GM19452 (cell line): ENCODE measurements around the gene MSRB2.
A peak's percentile ranks its signal among the peaks of the same experiment; 100 is the strongest.
"Not testable (repeated sequence)": the region's sequence is repeated elsewhere in the genome, so short reads cannot be mapped to it uniquely, and the experiment has no call there.

Source experiments
- ATAC-seq: cut with Tn5 transposase; IDR thresholded peaks from one replicate; pipeline ENCODE4 v1.9.1; 2021; ENCODE audit not compliant: unreplicated experiment

MSRB2 gene

GRCh38 chr10:23070092-23070912, 25.1 kb upstream of the MSRB2 start:
- peak; percentile 27 for ATAC-seq

DNA sequence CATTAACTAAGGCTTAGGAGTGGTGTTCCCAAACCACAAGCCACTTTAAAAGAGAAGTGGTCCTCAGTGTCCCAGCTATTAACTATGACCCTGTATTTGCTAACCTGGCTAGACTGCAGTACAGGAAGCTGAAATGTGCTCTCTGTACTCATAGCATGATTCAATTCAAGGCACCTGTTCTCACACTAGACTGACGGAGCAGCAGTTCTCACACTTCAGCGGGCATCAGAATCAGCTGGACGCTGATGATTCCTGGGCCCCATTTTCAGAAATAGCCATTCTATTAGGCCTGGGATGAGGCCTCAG, 24.5 kb upstream of the MSRB2 start:
- peak; percentile 63 for ATAC-seq

- not testable (repeated sequence) for ATAC-seq
These were observed 22.8 kb upstream of the MSRB2 start for GRCh38 chr10:23072593-23072992.

- ATAC-seq, result no peak
These were observed 21.9 kb upstream of the MSRB2 start for GRCh38 chr10:23073527-23073926.

- ATAC-seq, result no peak
These were observed 19.7 kb upstream of the MSRB2 start for GRCh38 chr10:23075672-23076071.

- no peak for ATAC-seq
These were observed 17.3 kb upstream of the MSRB2 start for GRCh38 chr10:23078114-23078513.

DNA sequence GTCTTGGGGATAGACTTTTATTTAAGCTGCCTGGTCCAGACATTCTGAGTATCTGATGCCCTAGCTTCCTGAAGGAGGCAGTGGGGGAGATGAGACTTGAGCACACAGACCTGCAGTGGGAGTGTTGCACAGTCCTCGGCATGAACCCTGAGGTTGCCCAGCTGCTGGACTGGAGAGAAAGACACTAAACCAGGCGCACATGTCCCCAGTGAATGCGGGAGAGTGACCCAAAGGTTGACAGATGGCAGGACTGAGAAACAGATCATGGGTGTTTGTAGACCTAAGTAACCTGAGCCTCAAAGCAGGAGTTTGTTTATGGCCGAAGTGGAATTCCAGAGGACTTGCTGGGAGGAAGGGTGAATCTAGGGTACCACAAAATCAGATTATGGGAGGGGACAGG, 15.7 kb upstream of the MSRB2 start:
- no peak for ATAC-seq

DNA sequence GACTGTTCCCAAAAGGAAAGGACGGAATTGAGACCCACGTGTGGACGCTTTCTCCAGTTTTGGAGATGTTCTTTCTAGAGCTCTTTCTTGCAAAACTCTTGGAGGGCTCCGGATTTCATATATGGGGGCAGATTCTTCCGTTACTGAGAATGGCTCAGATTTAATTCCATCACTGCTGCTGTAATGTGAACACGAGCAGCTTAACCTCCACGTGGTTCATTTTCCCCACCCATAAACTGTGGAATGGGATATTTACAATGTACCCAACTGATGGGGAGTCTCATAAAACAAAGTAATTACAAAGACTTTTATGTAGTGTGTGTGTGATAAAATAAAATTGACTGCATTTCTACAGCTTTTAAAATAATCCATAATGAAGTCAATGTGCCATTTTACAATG, 15.1 kb upstream of the MSRB2 start:
- no peak for ATAC-seq

- ATAC-seq, result no peak
These were observed 14.1 kb upstream of the MSRB2 start for GRCh38 chr10:23081221-23081750.

GRCh38 chr10:23081891-23082290, 13.5 kb upstream of the MSRB2 start:
- no peak for ATAC-seq

DNA sequence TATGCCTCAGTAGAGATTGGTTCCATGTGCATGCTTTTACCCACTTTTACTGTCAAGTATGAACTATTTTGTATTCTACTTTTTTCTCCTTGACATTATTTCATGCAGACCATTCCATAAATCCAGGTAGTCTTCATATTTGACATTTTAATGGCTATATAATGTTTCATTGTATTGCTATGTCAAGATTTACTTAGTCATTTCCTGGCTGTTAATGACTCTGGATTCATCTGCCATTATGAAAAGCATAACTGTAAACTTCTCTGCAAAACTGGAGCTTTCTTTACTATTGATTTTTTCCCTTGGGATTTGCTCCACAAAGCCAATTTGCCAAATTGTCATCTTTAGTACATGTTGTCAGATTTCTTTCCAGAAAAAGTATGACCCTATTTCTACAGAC, 6.8 kb upstream of the MSRB2 start:
- no peak for ATAC-seq

GRCh38 chr10:23094786-23095403, 484 bp upstream of the MSRB2 start:
- no peak for ATAC-seq

- ATAC-seq, result peak; percentile 53
These were observed 805 bp downstream of the MSRB2 start for GRCh38 chr10:23095966-23096801.

GRCh38 chr10:23096802-23097549, 1.6 kb downstream of the MSRB2 start:
- no peak for ATAC-seq

- no peak for ATAC-seq
These were observed 3.7 kb downstream of the MSRB2 start for GRCh38 chr10:23099079-23099478.

- ATAC-seq, result no peak
These were observed 4.4 kb downstream of the MSRB2 start for GRCh38 chr10:23099816-23100215.

DNA sequence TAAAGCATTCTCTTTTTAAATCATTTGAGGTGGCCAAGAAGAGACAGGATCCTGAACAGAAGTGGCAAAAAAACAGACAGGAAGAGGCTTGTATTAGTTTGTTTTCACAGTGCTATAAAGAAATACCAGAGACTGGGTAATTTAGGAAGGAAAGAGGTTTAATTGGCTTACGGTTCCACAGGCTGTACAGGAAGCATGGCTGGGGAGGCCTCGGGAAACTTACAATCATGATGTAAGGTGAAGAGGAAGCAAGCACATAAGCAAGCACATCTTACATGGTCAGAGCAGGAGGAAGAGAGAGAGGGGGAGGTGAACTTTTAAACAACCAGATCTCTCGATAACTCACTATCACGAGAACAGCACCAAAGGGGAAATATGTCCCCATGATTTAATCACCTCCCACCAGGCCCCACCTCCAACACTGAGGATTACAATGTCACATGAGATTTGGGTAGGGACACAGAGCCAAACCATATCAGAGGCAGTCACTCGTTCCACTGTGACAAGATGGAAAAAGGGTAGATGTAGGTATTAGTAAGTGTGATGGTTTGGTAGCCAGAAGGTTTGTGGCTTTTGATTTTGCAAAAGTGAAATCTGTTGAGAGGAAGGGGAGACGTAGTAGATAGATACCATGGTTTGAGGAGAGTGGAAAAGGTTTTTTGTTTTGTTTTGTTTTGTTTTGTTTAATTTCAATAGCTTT, 5.1 kb downstream of the MSRB2 start:
- no peak for ATAC-seq

GRCh38 chr10:23106331-23107072, 11.1 kb downstream of the MSRB2 start:
- ATAC-seq, result no peak

- ATAC-seq, result no peak
These were observed 15.5 kb downstream of the MSRB2 start for GRCh38 chr10:23110722-23111516.
